ENCODE data around the gene CCDC88B.

The CCDC88B gene

DNA sequence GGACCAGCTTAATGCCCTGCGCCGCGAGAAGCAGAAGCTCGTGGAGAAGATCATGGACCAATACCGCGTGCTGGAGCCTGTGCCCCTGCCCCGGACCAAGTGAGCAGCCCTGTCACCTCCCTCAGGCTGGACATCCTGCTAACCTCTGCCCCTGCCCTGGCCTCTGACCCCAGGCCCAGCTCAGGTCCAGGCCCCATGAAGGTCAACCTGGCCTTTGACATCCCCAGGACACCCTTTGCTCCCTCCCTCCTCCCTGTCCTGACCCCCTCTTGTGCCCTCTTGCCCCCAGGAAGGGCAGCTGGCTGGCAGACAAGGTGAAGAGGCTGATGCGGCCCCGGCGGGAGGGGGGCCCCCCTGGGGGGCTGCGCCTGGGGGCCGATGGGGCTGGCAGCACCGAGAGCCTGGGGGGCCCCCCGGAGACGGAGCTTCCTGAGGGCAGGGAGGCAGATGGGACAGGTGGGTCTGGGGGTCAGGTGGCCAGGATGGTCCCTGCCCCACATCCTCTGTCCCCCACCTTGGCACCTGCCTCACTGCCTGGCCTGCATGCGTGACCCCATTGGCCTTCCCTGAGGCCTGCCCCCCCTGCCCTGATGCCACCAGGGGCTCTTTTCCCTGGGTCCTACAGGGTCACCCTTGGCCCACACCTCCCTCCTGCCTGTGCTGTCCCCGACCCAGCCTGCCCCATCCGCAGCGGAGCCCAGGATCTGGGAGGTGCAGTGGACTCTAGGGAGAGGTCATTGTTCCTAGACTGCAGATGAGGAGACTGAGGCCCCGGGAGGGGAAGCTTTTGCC is 13.9 kb downstream of the CCDC88B start:
- no peaks in the 10 kb centered on the region for H3K36me3 ChIP-seq (ENCODE audit: insufficient read depth, low read length)
- H3K4me1 ChIP-seq (ENCODE audit: insufficient read depth, low read length): peaks cover 12% of the 10 kb centered on the region
- H3K9ac ChIP-seq (ENCODE audit: low read depth, low read length): no peak overlapping the region

DNA sequence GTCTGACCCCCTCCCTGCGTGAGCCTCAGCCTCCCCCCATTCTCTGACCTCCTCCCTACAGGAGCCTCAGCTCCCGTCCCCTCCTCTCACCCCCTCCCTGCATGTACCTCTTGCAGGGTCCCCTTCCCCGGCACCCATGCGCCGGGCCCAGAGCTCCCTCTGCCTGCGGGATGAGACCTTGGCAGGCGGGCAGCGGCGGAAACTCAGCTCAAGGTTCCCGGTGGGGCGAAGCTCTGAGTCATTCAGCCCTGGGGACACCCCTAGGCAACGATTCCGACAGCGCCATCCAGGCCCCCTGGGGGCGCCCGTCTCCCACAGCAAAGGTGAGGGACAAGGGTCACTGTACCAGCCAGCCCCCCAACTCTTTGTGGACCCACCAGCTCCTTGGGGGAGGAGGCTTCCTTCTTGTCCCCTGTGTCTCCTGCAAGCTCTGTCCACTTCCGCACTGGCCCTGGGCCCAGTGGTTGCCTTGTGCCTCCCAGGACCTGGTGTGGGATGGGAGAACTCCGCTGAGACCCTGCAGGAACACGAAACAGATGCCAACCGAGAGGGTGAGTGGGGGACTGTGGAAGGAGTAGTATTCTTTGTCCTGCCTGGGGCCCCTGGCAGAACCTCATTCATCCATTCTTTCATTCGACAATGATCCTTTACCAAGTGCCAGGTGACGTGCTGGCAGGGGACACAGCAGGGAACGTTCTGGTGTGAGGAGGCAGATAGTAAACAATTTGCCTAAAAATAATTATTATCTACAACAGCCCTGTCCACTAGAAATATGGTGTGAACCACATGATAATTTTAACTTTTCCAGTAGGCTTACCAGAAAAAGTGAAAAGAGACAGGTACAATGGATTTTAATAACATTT is 15.3 kb downstream of the CCDC88B start:
- Histone ChIP-seq H3K9ac (ENCODE audit: low read depth, low read length) (no peak overlapping the region), H3K4me2 (ENCODE audit: insufficient read depth, low read length) (no peak overlapping the region), H3K27ac (ENCODE audit: low read length) (no peak overlapping the region), H3K36me3 (ENCODE audit: insufficient read depth, low read length) (peaks cover 2% of the 10 kb centered on the region; the same call in 1 of the 2 replicates), H3K4me3 (ENCODE audit: low read depth in 1 of 2, low read length in 2 of 2) (no peak overlapping the region), H3K9me3 (ENCODE audit: insufficient read depth, low read length, severe bottlenecking) (no peaks in the 10 kb centered on the region), H3K4me1 (ENCODE audit: insufficient read depth, low read length) (peaks cover 24% of the 10 kb centered on the region), H2AFZ (ENCODE audit: low read depth, low read length) (no peak overlapping the region), H3K27me3 (ENCODE audit: insufficient read depth, low read length, poor library complexity) (no peaks in the 10 kb centered on the region), H4K20me1 (ENCODE audit: insufficient read depth, low read length) (peaks cover 2% of the 10 kb centered on the region; the same call in 1 of the 2 replicates), H3K79me2 (ENCODE audit: insufficient read depth, low read length) (peaks cover 21% of the 10 kb centered on the region)
- peak; percentile 46 for DNase-seq
- no peak for ATAC-seq (ENCODE audit: insufficient read depth, low read depth)
- no peak for TF ChIP-seq EZH2 (IDR thresholded peaks at IDR 0.05; ENCODE audit: borderline replicate concordance, low read depth, low read length, severe bottlenecking)
- TF ChIP-seq, protein P1, sequence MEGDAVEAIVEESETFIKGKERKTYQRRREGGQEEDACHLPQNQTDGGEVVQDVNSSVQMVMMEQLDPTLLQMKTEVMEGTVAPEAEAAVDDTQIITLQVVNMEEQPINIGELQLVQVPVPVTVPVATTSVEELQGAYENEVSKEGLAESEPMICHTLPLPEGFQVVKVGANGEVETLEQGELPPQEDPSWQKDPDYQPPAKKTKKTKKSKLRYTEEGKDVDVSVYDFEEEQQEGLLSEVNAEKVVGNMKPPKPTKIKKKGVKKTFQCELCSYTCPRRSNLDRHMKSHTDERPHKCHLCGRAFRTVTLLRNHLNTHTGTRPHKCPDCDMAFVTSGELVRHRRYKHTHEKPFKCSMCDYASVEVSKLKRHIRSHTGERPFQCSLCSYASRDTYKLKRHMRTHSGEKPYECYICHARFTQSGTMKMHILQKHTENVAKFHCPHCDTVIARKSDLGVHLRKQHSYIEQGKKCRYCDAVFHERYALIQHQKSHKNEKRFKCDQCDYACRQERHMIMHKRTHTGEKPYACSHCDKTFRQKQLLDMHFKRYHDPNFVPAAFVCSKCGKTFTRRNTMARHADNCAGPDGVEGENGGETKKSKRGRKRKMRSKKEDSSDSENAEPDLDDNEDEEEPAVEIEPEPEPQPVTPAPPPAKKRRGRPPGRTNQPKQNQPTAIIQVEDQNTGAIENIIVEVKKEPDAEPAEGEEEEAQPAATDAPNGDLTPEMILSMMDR (IDR thresholded peaks at IDR 0.05; ENCODE audit: borderline replicate concordance, extremely low read depth, low read length, poor library complexity, severe bottlenecking): peak; percentile 65

More for the DNA sequence above, 13.9 kb downstream of the CCDC88B start:
- TF ChIP-seq, protein P1 (IDR thresholded peaks at IDR 0.05; ENCODE audit: borderline replicate concordance, extremely low read depth, low read length, poor library complexity, severe bottlenecking): no peak
- TF ChIP-seq EZH2 (IDR thresholded peaks at IDR 0.05; ENCODE audit: borderline replicate concordance, low read depth, low read length, severe bottlenecking): no peak
- Histone ChIP-seq H3K9me3 (ENCODE audit: insufficient read depth, low read length, severe bottlenecking) (no peaks in the 10 kb centered on the region), H3K27me3 (ENCODE audit: insufficient read depth, low read length, poor library complexity) (no peaks in the 10 kb centered on the region), H3K4me2 (ENCODE audit: insufficient read depth, low read length) (no peak overlapping the region), H2AFZ (ENCODE audit: low read depth, low read length) (no peak overlapping the region), H3K27ac (ENCODE audit: low read length) (no peak overlapping the region), H4K20me1 (ENCODE audit: insufficient read depth, low read length) (no peaks in the 10 kb centered on the region), H3K4me3 (ENCODE audit: low read depth in 1 of 2, low read length in 2 of 2) (no peak overlapping the region), H3K79me2 (ENCODE audit: insufficient read depth, low read length) (peaks cover 8% of the 10 kb centered on the region)
- ATAC-seq (ENCODE audit: insufficient read depth, low read depth) (no peak), DNase-seq (no peak)

DNA sequence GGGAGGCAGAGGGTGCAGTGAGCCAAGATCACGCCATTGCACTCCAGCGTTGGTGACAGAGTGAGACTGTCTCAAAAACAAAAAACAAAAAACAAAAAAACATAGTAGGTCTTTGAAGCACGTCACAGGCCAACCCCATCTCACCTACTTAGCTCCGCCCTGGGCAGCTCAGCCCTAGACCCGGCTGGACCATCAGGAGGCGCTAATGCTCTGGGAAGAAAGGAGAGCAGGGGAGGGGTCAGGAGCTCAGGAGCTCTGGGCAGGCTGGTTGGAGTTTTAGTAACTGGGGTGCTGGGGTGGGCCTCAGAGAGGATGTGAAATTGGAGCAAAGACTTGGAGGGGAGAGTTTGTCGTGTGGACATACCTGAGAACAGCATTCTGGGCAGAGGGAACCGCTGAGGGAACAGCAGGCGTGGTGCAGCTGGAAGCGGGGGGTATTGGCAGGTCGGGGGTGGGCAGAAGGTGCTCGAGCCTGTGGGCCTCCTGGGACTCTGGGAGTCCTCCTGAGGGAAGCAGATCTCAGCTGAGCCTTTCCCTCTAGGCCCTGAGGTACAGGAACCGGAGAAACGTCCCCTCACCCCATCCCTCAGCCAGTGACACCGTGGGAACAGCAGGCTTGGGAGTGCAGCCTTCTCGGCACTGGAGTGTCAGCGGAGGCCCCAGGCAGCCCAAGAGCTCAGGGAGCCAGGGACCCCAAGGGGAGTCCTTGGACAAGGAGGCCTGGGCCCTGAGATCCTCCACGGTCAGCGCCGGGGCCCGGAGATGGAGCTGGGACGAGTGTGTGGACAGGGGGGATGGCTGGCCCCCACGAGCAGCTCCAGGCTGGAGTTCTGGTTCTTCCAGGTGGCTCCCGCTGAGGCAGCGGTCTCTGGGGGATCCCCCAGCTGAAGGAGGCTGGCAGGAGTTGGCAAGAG is 16.8 kb downstream of the CCDC88B start:
- Histone ChIP-seq H3K4me1 (ENCODE audit: insufficient read depth, low read length) (peaks cover 26% of the 10 kb centered on the region), H3K27me3 (ENCODE audit: insufficient read depth, low read length, poor library complexity) (no peaks in the 10 kb centered on the region), H3K9me3 (ENCODE audit: insufficient read depth, low read length, severe bottlenecking) (no peaks in the 10 kb centered on the region), H2AFZ (ENCODE audit: low read depth, low read length) (no peak overlapping the region), H3K4me2 (ENCODE audit: insufficient read depth, low read length) (no peak overlapping the region), H3K9ac (ENCODE audit: low read depth, low read length) (no peak overlapping the region; the same call in 1 of the 2 replicates), H3K27ac (ENCODE audit: low read length) (no peak overlapping the region), H3K79me2 (ENCODE audit: insufficient read depth, low read length) (peaks cover 23% of the 10 kb centered on the region), H3K36me3 (ENCODE audit: insufficient read depth, low read length) (peaks cover 16% of the 10 kb centered on the region), H4K20me1 (ENCODE audit: insufficient read depth, low read length) (peaks cover 3% of the 10 kb centered on the region; the same call in 1 of the 2 replicates), H3K4me3 (ENCODE audit: low read depth in 1 of 2, low read length in 2 of 2) (no peak overlapping the region)
- ATAC-seq (ENCODE audit: insufficient read depth, low read depth) (peak; percentile 37; the same call in 1 of the 3 replicates), DNase-seq (peak; percentile 57)
- TF ChIP-seq EZH2 (IDR thresholded peaks at IDR 0.05; ENCODE audit: borderline replicate concordance, low read depth, low read length, severe bottlenecking): no peak
- TF ChIP-seq, protein P1 (IDR thresholded peaks at IDR 0.05; ENCODE audit: borderline replicate concordance, extremely low read depth, low read length, poor library complexity, severe bottlenecking): peak; percentile 63

Data from DND-41 (cell line).